Fibroblast of skin of right biceps (primary cell): Measurements from ENCODE around the gene CERS5.

Experiments used
- DNase-seq: peaks from one replicate; pipeline ENCODE4 v3.0.0-alpha.2; 2013

The CERS5 gene

GRCh38 chr12:50167049-50167828 lies at the start of gene CERS5:
Gene CERS5 (minus strand): TSS chr12:50167369. CDS start chr12:50167297, 72 bp downstream.
- peak; percentile 99 for DNase-seq

DNA sequence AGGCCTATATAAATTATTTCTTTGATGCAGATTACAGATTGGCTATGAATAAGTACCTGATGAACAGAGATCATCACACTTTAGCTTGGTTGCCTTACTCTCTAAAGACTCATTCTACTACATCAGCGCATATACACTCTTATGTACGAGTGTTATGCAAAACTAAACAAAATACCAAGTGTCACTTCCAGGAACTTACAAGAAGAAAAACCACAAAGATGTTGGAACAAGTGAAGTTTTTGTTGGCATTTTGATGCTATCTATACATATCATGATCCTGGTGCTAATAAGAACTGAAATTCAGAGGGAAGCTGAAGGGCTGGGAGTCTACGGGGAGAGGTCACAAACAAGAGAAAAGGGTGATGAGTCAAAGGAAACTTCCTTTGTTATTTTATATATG lies 47.9 kb upstream of the CERS5 start:
- DNase-seq, result peak; percentile 66

DNA sequence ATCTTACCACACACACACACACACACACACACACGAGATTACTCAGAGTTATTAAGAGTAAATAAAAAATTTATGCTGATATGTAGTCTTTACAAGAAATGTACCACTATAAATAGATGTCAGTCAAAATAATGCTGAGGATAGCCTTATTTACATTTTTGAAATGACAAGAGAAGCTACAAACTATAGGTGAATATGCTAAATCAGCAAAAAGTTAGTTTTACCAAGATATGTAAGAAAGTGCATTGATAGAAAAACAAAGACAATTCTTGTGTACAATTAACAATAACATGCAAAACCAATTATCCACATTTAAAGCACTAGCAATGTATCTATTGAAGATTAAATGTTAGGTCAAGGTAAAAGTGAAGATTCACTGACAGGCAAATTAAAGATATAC lies 46.8 kb upstream of the CERS5 start:
- DNase-seq, result no peak

DNA sequence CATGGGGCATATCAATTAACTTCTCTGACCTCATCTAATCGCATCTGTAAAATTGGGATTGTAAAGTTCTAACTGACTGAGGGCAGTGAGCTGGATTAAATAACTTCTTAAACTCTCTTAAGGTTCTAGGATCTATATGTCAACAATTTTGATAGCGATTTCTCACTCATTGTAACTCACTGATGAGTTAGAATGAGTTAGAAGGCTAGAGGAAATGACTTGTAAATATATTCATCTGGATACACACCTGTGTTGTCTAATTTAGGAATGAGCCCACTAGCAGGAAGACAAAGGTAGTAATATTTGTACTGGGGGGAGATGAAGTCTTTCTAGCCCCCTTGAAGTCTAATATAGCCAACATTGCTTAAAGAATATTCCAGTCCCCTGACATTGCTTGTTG lies 46.3 kb upstream of the CERS5 start:
- no peak for DNase-seq

GRCh38 chr12:50212071-50212467 lies 44.9 kb upstream of the CERS5 start:
- DNase-seq, result no peak

DNA sequence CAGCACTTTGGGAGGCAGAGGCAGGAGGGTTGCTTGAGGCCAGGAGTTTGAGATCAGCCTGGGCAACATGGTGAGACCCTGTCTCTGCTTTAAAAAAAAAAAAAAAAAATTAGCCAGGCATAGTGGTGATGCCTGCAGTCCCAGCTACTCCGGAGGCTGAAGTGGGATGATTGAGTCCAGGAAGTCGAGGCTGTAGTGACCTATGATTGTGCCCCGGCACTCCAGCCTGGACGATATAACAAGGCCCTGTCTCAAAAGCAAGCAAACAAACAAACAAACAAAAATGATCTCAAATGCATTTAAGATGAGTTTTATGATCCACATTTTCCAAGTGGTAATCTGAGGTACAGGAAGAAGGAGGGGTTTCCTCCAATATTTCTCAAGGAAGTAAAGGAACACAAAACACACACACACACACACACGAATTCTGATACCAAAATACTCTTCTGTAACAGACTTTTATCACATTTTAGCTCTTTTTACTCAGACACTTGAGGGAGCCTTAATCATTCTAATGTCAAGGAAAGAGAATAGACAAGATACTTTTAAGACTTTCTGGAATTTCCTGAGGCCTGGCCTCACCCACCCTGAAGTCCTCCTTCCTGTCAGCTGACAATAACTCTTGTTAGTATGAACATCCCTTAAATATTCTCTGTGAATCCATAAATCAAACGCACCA lies 44.4 kb upstream of the CERS5 start:
- DNase-seq, result peak; percentile 81

DNA sequence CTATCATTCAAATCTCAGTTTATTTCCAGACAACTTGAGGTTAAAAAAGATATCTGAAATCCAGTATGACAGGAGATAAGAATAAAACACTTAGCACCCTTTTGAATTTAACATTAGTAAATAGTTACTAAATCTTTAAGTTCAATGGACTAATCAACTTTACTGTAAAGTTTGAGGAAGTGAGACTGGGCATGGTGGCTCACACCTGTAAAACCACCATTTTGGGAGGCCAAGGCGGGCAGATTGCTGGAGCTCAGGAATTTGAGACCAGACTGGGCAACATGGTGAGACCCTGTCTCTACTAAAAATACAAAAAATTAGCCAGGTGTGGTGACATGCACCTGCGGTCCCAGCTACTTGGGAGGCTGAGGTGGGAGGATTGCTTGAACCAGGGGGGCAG lies 40.3 kb upstream of the CERS5 start:
- DNase-seq, result no peak

DNA sequence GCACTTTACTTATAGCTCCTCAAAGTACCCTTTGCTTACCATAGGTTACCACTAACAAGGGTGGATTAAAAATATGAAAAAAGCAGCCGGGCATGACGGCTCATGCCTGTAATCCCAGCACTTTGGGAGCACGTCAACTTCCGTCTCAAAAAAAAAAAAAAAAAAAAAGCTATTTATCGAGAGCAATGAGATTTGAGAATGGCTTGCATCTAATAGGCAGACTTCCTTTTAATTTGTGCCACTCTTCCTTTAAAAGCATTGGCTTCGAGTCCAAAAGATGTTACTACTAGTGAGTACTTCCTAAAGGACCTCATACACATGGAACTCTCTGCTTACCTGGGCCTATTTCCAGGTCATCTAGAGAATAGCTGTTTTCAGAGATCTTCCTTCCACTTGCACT lies 38.5 kb upstream of the CERS5 start:
- DNase-seq, result no peak

GRCh38 chr12:50203691-50204090 lies 36.5 kb upstream of the CERS5 start:
- peak; percentile 35 for DNase-seq

DNA sequence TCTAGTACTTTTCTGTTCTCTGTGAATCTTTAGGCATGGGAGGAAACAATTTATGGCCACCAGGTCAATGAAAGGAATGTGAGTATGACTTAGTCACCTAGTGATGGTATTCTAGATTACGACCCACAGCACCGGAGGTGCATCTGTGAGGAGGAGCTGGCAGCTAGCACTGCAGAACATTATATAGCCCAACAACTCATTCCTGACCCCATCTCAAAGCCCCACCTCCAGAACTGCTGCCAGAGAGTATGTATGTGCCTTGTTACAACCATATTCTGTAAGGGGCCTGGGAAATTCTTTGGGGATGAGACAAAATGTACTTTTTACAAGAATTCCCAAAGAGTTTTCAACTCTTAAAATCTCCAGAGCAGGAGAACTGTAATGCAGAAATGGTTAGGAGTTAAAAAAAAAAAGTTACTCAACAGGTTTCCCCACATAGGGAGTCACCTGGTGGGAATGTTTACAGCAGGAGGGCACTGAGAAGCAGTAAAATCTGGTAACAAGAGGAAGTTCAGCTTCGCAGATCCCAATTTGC lies 34.9 kb upstream of the CERS5 start:
- DNase-seq, result peak; percentile 99

- DNase-seq, result peak; percentile 92
Measured at GRCh38 chr12:50200552-50201273, 33.5 kb upstream of the CERS5 start.

- no peak for DNase-seq
Measured at GRCh38 chr12:50198829-50199228, 31.7 kb upstream of the CERS5 start.

DNA sequence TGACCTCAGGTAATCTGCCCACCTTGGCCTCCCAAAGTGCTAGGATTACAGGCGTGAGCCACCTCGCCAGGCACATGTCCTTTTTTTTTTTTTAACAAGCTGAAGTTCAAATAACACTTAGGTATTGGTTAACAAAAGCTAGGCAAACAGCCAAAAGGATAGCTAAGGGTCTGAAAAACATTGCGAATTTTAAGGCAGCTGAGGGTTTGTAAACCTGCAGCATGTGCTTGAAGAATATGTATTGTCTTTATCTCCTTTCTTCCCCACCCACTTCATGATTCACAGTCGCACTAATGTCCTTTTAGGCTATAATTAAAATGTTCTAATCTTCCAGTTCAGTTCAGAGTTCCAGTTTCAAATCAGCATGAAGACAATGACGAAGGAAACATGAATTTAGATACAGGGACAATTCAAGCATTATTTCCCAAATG lies 30.1 kb upstream of the CERS5 start:
- DNase-seq, result no peak

DNA sequence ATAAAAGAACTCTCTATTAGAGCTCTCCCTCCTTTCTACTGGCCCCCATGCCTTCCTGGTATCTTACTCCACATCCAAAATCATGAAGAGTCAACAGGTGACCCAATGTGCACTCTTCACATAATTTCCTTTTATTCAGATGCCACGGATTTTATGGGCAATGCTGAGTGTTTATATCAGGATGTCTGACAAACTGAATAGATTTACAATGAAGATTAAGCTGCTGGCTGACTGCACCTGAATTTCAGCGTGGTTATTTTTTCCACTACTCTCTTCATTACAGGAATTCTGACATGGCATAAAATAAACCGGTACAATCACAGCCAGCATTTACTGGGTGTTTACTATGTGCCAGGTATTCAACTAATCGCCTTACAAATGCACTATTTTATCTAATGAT lies 29.4 kb upstream of the CERS5 start:
- DNase-seq, result no peak

DNA sequence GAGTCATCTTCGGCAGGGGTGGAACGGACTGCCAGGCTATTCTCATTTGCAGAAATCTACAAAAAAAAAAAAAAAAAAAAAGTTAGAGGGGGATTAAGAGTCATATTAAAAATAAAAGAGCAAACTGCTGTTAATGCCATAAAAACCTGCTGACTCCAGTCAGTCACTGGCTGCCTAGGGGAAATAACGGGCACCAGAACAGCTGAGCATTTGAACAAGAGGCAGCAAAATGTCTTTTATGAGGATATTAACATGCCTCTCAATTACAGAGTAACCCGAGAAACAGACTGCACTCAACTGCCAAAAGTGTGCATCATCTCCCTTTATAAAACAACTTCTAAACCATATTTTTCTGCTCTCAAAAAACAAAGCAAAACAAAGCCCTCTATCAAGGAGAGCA lies 28.7 kb upstream of the CERS5 start:
- DNase-seq, result no peak

DNA sequence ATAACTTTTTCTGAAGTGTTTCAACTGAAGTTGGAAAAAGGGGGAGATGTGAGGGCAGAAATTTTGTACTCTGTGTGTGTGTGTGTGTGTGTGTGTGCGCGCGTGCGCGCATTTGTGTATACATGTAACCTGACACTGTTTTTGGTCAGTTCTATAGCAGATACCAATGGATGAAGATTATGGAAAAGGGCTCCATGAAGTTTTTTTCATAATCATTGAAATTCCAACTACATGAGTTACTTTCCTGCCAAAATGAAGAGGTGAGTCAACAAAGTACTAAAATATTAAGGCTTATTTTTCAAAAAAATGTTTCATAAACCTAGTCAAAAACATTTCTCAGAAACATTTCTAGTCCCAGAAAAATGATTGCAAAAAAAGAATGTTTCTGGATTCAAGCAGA lies 25.7 kb upstream of the CERS5 start:
- DNase-seq, result peak; percentile 88

GRCh38 chr12:50192236-50192635 lies 25.1 kb upstream of the CERS5 start:
- no peak for DNase-seq

- DNase-seq, result no peak
Measured at GRCh38 chr12:50190859-50191258, 23.7 kb upstream of the CERS5 start.

DNA sequence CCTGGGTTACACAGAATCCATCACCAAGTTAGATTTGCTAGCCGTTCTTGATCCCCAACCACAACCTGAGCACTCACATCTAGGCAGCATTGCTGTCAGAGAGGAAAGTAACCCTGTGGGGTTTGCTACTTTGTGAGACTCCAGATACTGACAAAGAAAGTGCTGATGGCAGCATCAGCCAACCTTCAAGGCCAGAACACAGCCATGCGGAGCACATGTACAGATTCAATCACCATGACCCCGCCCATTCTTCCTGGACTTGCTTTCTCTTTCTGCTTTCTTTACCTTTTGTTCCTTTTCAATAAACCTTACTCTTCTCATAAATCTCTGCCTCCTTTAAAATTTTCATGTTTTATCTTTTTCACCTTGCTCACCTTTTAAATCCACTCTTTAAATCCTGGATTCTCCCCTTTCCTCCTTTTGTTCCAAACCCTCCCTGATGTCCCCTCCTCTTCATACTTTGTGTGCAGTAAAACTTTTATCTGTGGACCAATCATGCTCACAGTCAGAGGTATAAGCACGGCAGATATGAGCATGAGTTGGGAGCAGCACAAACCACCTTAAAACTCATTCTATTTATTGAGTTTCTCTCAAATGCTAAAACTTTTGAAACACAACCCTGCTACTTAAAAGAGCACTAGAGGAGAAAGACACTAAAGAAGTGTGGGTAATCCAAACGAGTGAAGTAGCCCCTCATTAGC lies 21.9 kb upstream of the CERS5 start:
- no peak for DNase-seq

- DNase-seq, result no peak
Measured at GRCh38 chr12:50188241-50188781, 21.1 kb upstream of the CERS5 start.

- peak; percentile 97 for DNase-seq
Measured at GRCh38 chr12:50187084-50187900, 20.1 kb upstream of the CERS5 start.

- DNase-seq, result peak; percentile 91
Measured at GRCh38 chr12:50186681-50187080, 19.5 kb upstream of the CERS5 start.
